ENCODE results near the gene DPP6. TPM values are rescaled to one million over a fixed set of nuclear protein-coding genes. Genes with fewer than 3 reads are reported as not detected.
"Not testable (repeated sequence)": the region's sequence is repeated elsewhere in the genome, so short reads cannot be mapped to it uniquely, and the experiment has no call there.

DPP6 gene
- total RNA-seq, 1 experiment from 2014 or later: not detected

DNA sequence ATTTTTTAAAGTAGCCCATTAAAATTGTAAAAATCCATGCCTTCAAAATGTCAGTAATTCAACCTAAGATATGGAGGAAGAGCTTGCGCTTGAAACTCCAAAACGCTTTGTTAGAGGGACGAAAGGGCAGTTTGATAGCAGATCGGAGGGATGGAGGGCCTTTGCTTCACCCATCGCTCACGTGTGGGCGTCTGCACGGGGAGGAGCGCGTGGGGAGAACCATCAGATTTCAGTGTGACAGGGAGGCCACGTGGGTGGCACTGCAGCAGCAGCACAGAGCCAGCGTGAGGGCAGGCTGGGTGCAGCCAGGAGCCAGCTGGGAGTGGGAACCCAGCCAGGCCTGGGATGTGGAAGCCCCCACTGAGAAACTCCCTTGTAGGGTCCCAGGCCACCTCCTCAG lies 625.3 kb downstream of the DPP6 start:
- Histone ChIP-seq H3K27me3 (ENCODE audit: insufficient read depth, low read depth) (peaks cover 85% of the 10 kb centered on the region), H3K4me3 (no peak overlapping the region), H2AFZ (no peak overlapping the region), H3K4me1 (replicated peaks; ENCODE audit: insufficient read depth) (no peaks in the 10 kb centered on the region), H4K20me1 (ENCODE audit: insufficient read depth) (no peaks in the 10 kb centered on the region), H3K9me2 (ENCODE audit: insufficient read depth) (no peaks in the 10 kb centered on the region), H3F3A (ENCODE audit: insufficient read depth, low read depth) (no peaks in the 10 kb centered on the region), H3K79me2 (ENCODE audit: low read depth) (no peaks in the 10 kb centered on the region), H3K4me2 (no peak overlapping the region), H3K27ac (no peak overlapping the region), H3K36me3 (ENCODE audit: low read depth) (no peaks in the 10 kb centered on the region), H3K9me3 (ENCODE audit: insufficient read depth, low read depth) (no peaks in the 10 kb centered on the region)
- CTCF ChIA-PET: no interaction called here
- no peak for TF ChIP-seq EZH2 (IDR thresholded peaks at IDR 0.05; ENCODE audit: low read depth)
- TF ChIP-seq, protein P1, sequence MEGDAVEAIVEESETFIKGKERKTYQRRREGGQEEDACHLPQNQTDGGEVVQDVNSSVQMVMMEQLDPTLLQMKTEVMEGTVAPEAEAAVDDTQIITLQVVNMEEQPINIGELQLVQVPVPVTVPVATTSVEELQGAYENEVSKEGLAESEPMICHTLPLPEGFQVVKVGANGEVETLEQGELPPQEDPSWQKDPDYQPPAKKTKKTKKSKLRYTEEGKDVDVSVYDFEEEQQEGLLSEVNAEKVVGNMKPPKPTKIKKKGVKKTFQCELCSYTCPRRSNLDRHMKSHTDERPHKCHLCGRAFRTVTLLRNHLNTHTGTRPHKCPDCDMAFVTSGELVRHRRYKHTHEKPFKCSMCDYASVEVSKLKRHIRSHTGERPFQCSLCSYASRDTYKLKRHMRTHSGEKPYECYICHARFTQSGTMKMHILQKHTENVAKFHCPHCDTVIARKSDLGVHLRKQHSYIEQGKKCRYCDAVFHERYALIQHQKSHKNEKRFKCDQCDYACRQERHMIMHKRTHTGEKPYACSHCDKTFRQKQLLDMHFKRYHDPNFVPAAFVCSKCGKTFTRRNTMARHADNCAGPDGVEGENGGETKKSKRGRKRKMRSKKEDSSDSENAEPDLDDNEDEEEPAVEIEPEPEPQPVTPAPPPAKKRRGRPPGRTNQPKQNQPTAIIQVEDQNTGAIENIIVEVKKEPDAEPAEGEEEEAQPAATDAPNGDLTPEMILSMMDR (conservative IDR thresholded peaks at IDR 0.05): no peak
- DNase-seq: no peak
- POLR2A ChIA-PET (ENCODE audit: unreplicated experiment): no interaction called here
- BruUV-seq (replicated peaks): no TSS peak
- intact Hi-C loops (cut with micrococcal nuclease; ENCODE audit: unreplicated experiment): no loop called here

DNA sequence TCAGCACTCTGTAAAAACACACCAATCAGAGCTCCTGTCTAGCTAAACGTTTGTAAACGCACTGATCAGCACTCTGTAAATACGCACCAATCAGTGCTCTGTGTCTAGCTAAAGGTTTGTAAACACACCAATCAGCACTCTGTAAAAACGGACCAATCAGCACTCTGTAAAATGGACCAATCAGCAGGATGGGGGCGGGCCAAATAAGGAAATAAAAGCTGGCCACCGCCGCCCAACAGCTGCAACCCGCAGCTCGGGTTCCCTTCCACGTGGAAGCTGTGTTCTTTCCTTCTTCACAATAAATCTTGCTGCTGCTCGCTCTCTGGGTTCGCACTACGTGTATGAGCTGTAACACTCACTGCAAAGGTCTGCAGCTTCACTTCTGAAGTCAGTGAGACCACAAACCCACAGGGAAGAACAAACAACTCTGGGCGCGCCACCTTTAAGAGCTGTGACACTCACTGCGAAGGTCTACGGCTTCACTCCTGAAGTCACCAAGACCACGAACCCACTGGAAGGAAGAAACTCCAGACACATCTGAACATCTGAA lies 625.9 kb downstream of the DPP6 start:
- H3F3A ChIP-seq (ENCODE audit: insufficient read depth, low read depth); BruUV-seq (replicated peaks); H3K4me1 ChIP-seq (replicated peaks; ENCODE audit: insufficient read depth); H3K79me2 ChIP-seq (ENCODE audit: low read depth); H4K20me1 ChIP-seq (ENCODE audit: insufficient read depth); H3K9me3 ChIP-seq (ENCODE audit: insufficient read depth, low read depth); DNase-seq; intact Hi-C loops (cut with micrococcal nuclease; ENCODE audit: unreplicated experiment); CTCF ChIA-PET; H3K27ac ChIP-seq; H3K4me2 ChIP-seq; H3K9me2 ChIP-seq (ENCODE audit: insufficient read depth); POLR2A ChIA-PET (ENCODE audit: unreplicated experiment); H3K36me3 ChIP-seq (ENCODE audit: low read depth); H3K4me3 ChIP-seq; H2AFZ ChIP-seq: not testable (repeated sequence)
- H3K27me3 ChIP-seq (ENCODE audit: insufficient read depth, low read depth): peaks cover 85% of the 10 kb centered on the region

DNA sequence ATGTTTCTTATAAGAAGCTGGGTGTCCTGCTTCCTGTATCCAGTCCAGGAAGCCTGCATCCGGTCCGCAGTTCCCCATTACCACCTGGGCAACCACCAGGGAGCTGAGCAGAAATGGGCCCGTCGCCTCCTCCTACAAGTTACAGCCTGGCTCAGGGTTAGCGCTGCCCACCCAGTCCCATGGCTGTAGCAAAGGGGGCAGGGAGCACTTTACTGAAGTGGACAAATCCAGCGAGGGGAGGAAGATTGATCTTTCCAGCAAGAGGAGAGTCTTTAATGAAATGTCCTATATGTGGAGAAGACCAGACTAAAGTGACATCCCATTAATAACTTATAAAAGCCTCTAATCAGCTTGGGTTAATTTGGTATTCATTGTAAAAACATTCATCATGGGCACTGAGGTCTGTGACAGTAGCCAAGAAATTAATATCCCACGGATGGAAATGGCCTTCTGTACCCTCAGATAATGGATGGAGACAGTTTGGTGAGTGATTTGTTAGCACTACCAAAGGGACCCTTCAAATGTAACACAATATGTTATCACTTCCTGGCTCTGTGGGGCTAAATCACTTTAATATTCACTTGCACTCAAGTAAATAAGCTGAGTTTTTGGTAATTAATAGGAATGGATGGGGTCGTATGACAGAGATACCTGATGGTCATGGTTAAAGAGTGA lies 627.3 kb downstream of the DPP6 start:
- Histone ChIP-seq H3K79me2 (ENCODE audit: low read depth) (no peaks in the 10 kb centered on the region), H4K20me1 (ENCODE audit: insufficient read depth) (no peaks in the 10 kb centered on the region), H3K9me3 (ENCODE audit: insufficient read depth, low read depth) (no peaks in the 10 kb centered on the region), H3K4me3 (no peak overlapping the region), H3K36me3 (ENCODE audit: low read depth) (no peaks in the 10 kb centered on the region), H3K9me2 (ENCODE audit: insufficient read depth) (no peaks in the 10 kb centered on the region), H2AFZ (no peak overlapping the region), H3F3A (ENCODE audit: insufficient read depth, low read depth) (no peaks in the 10 kb centered on the region), H3K27ac (no peak overlapping the region), H3K4me2 (no peak overlapping the region), H3K4me1 (replicated peaks; ENCODE audit: insufficient read depth) (no peaks in the 10 kb centered on the region), H3K27me3 (ENCODE audit: insufficient read depth, low read depth) (peaks cover 79% of the 10 kb centered on the region)
- TF ChIP-seq, protein P1 (conservative IDR thresholded peaks at IDR 0.05): no peak
- no peak for TF ChIP-seq EZH2 (IDR thresholded peaks at IDR 0.05; ENCODE audit: low read depth)
- BruUV-seq (replicated peaks): no TSS peak
- intact Hi-C loops (cut with micrococcal nuclease; ENCODE audit: unreplicated experiment): no loop called here
- ChIA-PET POLR2A (ENCODE audit: unreplicated experiment) (no interaction called here), CTCF (no interaction called here)
- DNase-seq: no peak
